ENCODE measurements around the gene SPEN.

DNA sequence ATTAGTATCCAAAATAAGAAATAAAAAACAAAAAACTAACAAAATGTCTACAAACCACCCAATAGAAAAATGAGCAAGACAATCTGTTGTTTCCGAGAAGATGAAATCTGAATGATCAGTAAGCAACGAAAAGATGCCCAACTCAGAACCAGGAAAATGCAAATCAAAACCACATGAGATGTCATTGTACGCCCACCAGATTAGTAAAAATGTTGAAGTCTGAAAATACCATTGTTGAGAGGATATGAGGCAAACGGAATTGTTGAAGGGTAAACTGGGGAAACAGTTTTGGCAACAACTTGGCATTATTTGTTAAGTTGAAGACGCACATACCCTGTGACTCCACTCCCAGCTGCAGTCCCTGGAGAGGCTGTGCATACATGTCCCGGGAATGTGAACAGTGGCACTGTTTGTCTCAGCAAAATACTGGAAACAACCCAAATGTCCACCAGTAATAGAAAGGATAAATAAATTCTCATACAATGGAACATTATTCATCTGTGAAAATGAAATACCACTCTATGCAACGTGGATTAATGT is 117.8 kb downstream of the SPEN start:
- no peak; the same call in 1 of the 2 replicates for TF ChIP-seq POLR2AphosphoS5 (IDR thresholded peaks at IDR 0.05; ENCODE audit: low read length)
- TF ChIP-seq EZH2 (IDR thresholded peaks at IDR 0.05; ENCODE audit: borderline replicate concordance, control insufficient read depth, low read depth, low read length) = no peak
- peak; percentile 62 for TF ChIP-seq JUNB (IDR thresholded peaks at IDR 0.05)
- peak; percentile 88 for TF ChIP-seq CBFB (IDR thresholded peaks at IDR 0.05; ENCODE audit: low read depth)
- no peak for TF ChIP-seq JUND (IDR thresholded peaks at IDR 0.05; ENCODE audit: low read depth, low read length)
